NT2/D1 (cell line): ENCODE measurements around the gene RIPK4.

Source experiments
- SUZ12 ChIP-seq: IDR thresholded peaks from 2 replicates; pipeline ENCODE4 v1.6.1; 2011; ENCODE audit not compliant: insufficient read length, insufficient read depth; ENCODE audit errors: extremely low read depth
- YY1 ChIP-seq: IDR thresholded peaks from 2 replicates; pipeline ENCODE4 v1.6.1; 2011; ENCODE audit not compliant: insufficient read length, insufficient read depth
- ZNF274 ChIP-seq: IDR thresholded peaks from 2 replicates; pipeline ENCODE4 v1.6.1; 2011; ENCODE audit warnings: mild to moderate bottlenecking, low read depth, low read length

GRCh38 chr21:41764558-41765419 lies 2.1 kb downstream of the RIPK4 start:
- TF ChIP-seq YY1 = no peak
- no peak for TF ChIP-seq SUZ12
- TF ChIP-seq ZNF274 = no peak
